Stimulated activated CD4-positive, alpha-beta T cell treated with anti-CD3 and anti-CD28 coated beads, TNF-alpha, amount 100 ng/mL, for 48 hours (primary cell): ENCODE results near the gene MROH2B.
"Not testable (repeated sequence)": the region's sequence is repeated elsewhere in the genome, so short reads cannot be mapped to it uniquely, and the experiment has no call there.

Experiments used
- DNase-seq, 3 donors: peaks; one replicate each; pipeline ENCODE4 v3.0.0-alpha.2; 2020; ENCODE audit warnings: low read depth in 3 of 3

MROH2B gene

GRCh38 chr5:41022600-41022999 is 48.5 kb downstream of the MROH2B start:
- not testable (repeated sequence) for DNase-seq

- no peak for DNase-seq
Measured at GRCh38 chr5:41012318-41012717, 58.8 kb downstream of the MROH2B start.

- DNase-seq, result no peak
Measured at GRCh38 chr5:41010572-41010971, 60.6 kb downstream of the MROH2B start.

GRCh38 chr5:41009232-41009631 is 61.9 kb downstream of the MROH2B start:
- DNase-seq, result no peak

GRCh38 chr5:41004931-41005330 is 66.2 kb downstream of the MROH2B start:
- DNase-seq, result no peak

- no peak for DNase-seq
Measured at GRCh38 chr5:41003670-41004376, 67.3 kb downstream of the MROH2B start.

GRCh38 chr5:40999966-41000365 is 71.2 kb downstream of the MROH2B start:
- DNase-seq, result no peak

GRCh38 chr5:40999142-40999541 is 72.0 kb downstream of the MROH2B start:
- DNase-seq, result no peak

GRCh38 chr5:40995801-40996586 is 75.1 kb downstream of the MROH2B start:
- DNase-seq, result no peak

GRCh38 chr5:40991981-40992559 is 79.1 kb downstream of the MROH2B start:
- DNase-seq, result no peak

GRCh38 chr5:40991168-40991980 is 79.8 kb downstream of the MROH2B start:
- no peak for DNase-seq

- no peak for DNase-seq
Measured at GRCh38 chr5:40988746-40989510, 82.2 kb downstream of the MROH2B start.

GRCh38 chr5:40987349-40987748 is 83.8 kb downstream of the MROH2B start:
- no peak for DNase-seq

- no peak for DNase-seq
Measured at GRCh38 chr5:40986666-40987065, 84.5 kb downstream of the MROH2B start.

- no peak for DNase-seq
Measured at GRCh38 chr5:40985501-40985900, 85.6 kb downstream of the MROH2B start.

GRCh38 chr5:40984884-40985283 is 86.3 kb downstream of the MROH2B start:
- DNase-seq, result no peak

GRCh38 chr5:40983781-40984180 is 87.4 kb downstream of the MROH2B start:
- DNase-seq, result no peak

- DNase-seq, result no peak
Measured at GRCh38 chr5:40981420-40981819, 89.7 kb downstream of the MROH2B start.

- DNase-seq, result no peak
Measured at GRCh38 chr5:40976836-40977235, 94.3 kb downstream of the MROH2B start.

- DNase-seq, result no peak
Measured at GRCh38 chr5:40976041-40976440, 95.1 kb downstream of the MROH2B start.

GRCh38 chr5:40973364-40974004 is 97.7 kb downstream of the MROH2B start:
- no peak for DNase-seq
